Measurements from ENCODE around the gene RDM1. TPM values are rescaled to one million over a fixed set of nuclear protein-coding genes. Genes with fewer than 3 reads are reported as not detected.

RDM1 gene
- total RNA-seq, 1 experiment from 2014 or later: 2.1 TPM

GRCh38 chr17:35912942-35913341, 17.6 kb downstream of the RDM1 start:
- Histone ChIP-seq H3K27me3 (replicated peaks; ENCODE audit: insufficient read depth, low read depth, low read length, poor library complexity) (no peaks in the 10 kb centered on the region), H3K4me3 (ENCODE audit: low read depth, low read length, poor library complexity, severe bottlenecking) (no peak overlapping the region), H3K9me3 (ENCODE audit: low read depth, low read length, poor library complexity, severe bottlenecking) (no peaks in the 10 kb centered on the region), H3K4me1 (ENCODE audit: insufficient read depth, low read length, poor library complexity, severe bottlenecking) (no peaks in the 10 kb centered on the region), H3K27ac (ENCODE audit: low read depth, low read length, poor library complexity, severe bottlenecking) (no peak overlapping the region), H3K36me3 (ENCODE audit: insufficient read depth, low read length, poor library complexity, severe bottlenecking) (no peaks in the 10 kb centered on the region)
- DNase-seq (ENCODE audit: low spot score): no peak
- no TSS peak for BruUV-seq (replicated peaks)
- intact Hi-C loops (cut with micrococcal nuclease; ENCODE audit: unreplicated experiment): no loop called here
- ChIA-PET CTCF (no interaction called here), POLR2A (ENCODE audit: low non-redundant PET) (no interaction called here)
- TF ChIP-seq CTCF (conservative IDR thresholded peaks at IDR 0.05; ENCODE audit: low read depth, low read length): no peak

- TF ChIP-seq CTCF (conservative IDR thresholded peaks at IDR 0.05; ENCODE audit: low read depth, low read length) (no peak), EZH2 (IDR thresholded peaks at IDR 0.05; ENCODE audit: borderline replicate concordance, low read depth, low read length, poor library complexity, severe bottlenecking) (no peak)
- Histone ChIP-seq H3K27me3 (replicated peaks; ENCODE audit: insufficient read depth, low read depth, low read length, poor library complexity) (no peaks in the 10 kb centered on the region), H3K9me3 (ENCODE audit: low read depth, low read length, poor library complexity, severe bottlenecking) (no peaks in the 10 kb centered on the region), H3K27ac (ENCODE audit: low read depth, low read length, poor library complexity, severe bottlenecking) (no peak overlapping the region), H3K4me1 (ENCODE audit: insufficient read depth, low read length, poor library complexity, severe bottlenecking) (no peaks in the 10 kb centered on the region), H3K36me3 (ENCODE audit: insufficient read depth, low read length, poor library complexity, severe bottlenecking) (no peaks in the 10 kb centered on the region), H3K4me3 (ENCODE audit: low read depth, low read length, poor library complexity, severe bottlenecking) (no peak overlapping the region)
- intact Hi-C loops (cut with micrococcal nuclease; ENCODE audit: unreplicated experiment): no loop called here
- BruUV-seq (replicated peaks): no TSS peak
- ChIA-PET CTCF (no interaction called here), POLR2A (ENCODE audit: low non-redundant PET) (no interaction called here)
- no peak for DNase-seq (ENCODE audit: low spot score)
Observed at GRCh38 chr17:35912339-35912912, 18.1 kb downstream of the RDM1 start.

GRCh38 chr17:35909408-35909807, 21.2 kb downstream of the RDM1 start:
- ChIA-PET POLR2A (ENCODE audit: low non-redundant PET) (interaction anchor here (0.8 kb wide), 1 partner anchor 62 kb away, joined by 3 read pairs; no protein-coding TSS in a partner anchor), CTCF (no interaction called here)
- Histone ChIP-seq H3K36me3 (ENCODE audit: insufficient read depth, low read length, poor library complexity, severe bottlenecking) (no peaks in the 10 kb centered on the region), H3K27ac (ENCODE audit: low read depth, low read length, poor library complexity, severe bottlenecking) (no peak overlapping the region), H3K4me1 (ENCODE audit: insufficient read depth, low read length, poor library complexity, severe bottlenecking) (no peaks in the 10 kb centered on the region), H3K9me3 (ENCODE audit: low read depth, low read length, poor library complexity, severe bottlenecking) (no peaks in the 10 kb centered on the region), H3K27me3 (replicated peaks; ENCODE audit: insufficient read depth, low read depth, low read length, poor library complexity) (no peaks in the 10 kb centered on the region), H3K4me3 (ENCODE audit: low read depth, low read length, poor library complexity, severe bottlenecking) (no peak overlapping the region)
- no peak for DNase-seq (ENCODE audit: low spot score)
- TF ChIP-seq EZH2 (IDR thresholded peaks at IDR 0.05; ENCODE audit: borderline replicate concordance, low read depth, low read length, poor library complexity, severe bottlenecking): no peak
- no peak for TF ChIP-seq CTCF (conservative IDR thresholded peaks at IDR 0.05; ENCODE audit: low read depth, low read length)
- intact Hi-C loops (cut with micrococcal nuclease; ENCODE audit: unreplicated experiment): no loop called here
- BruUV-seq (replicated peaks): no TSS peak

Measured in A673 (cell line).